Stimulated activated CD4-positive, alpha-beta T cell treated with anti-CD3 and anti-CD28 coated beads, Interleukin-2, amount 100 ng/mL, for 24 hours (primary cell): ENCODE data around the gene KCNS1.

Experiments
- DNase-seq, 2 donors: peaks; one replicate each; pipeline ENCODE4 v3.0.0-alpha.2; 2020

KCNS1 gene

GRCh38 chr20:45109634-45110033 lies 8.7 kb upstream of the KCNS1 start:
- no peak for DNase-seq

- no peak for DNase-seq
Measured at GRCh38 chr20:45105317-45105716, 4.4 kb upstream of the KCNS1 start.

- no peak for DNase-seq
Measured at GRCh38 chr20:45104786-45105185, 3.9 kb upstream of the KCNS1 start.

GRCh38 chr20:45103072-45103471 lies 2.1 kb upstream of the KCNS1 start:
- no peak for DNase-seq

- no peak for DNase-seq
Measured at GRCh38 chr20:45101333-45101850, 465 bp upstream of the KCNS1 start.

- peak in 1 of 2 donors; percentile 47 for DNase-seq
Measured at GRCh38 chr20:45098103-45098773, 2.7 kb downstream of the KCNS1 start.

- peak; percentile 37 to 65 for DNase-seq
Measured at GRCh38 chr20:45097485-45098102, 3.3 kb downstream of the KCNS1 start.

- no peak for DNase-seq
Measured at GRCh38 chr20:45096781-45097180, 4.1 kb downstream of the KCNS1 start.

GRCh38 chr20:45095805-45096238 lies 5.1 kb downstream of the KCNS1 start:
- peak; percentile 58 to 62 for DNase-seq

GRCh38 chr20:45094864-45095574 lies 5.9 kb downstream of the KCNS1 start:
- DNase-seq: no peak

- DNase-seq: no peak
Measured at GRCh38 chr20:45094201-45094600, 6.7 kb downstream of the KCNS1 start.

- no peak for DNase-seq
Measured at GRCh38 chr20:45092898-45093297, 8.0 kb downstream of the KCNS1 start.

GRCh38 chr20:45091366-45091765 lies 9.6 kb downstream of the KCNS1 start:
- DNase-seq: no peak

GRCh38 chr20:45090481-45090880 lies 10.4 kb downstream of the KCNS1 start:
- DNase-seq: no peak

- DNase-seq: no peak
Measured at GRCh38 chr20:45088247-45088646, 12.7 kb downstream of the KCNS1 start.

- DNase-seq: no peak
Measured at GRCh38 chr20:45087814-45088213, 13.1 kb downstream of the KCNS1 start.

GRCh38 chr20:45087097-45087790 lies 13.7 kb downstream of the KCNS1 start:
- no peak for DNase-seq

GRCh38 chr20:45085867-45086266 lies 15.1 kb downstream of the KCNS1 start:
- no peak for DNase-seq

GRCh38 chr20:45085289-45085688 lies 15.6 kb downstream of the KCNS1 start:
- DNase-seq: no peak

GRCh38 chr20:45083127-45083526 lies 17.8 kb downstream of the KCNS1 start:
- DNase-seq: no peak

- DNase-seq: no peak
Measured at GRCh38 chr20:45082468-45082867, 18.5 kb downstream of the KCNS1 start.

GRCh38 chr20:45080867-45081624 lies 19.9 kb downstream of the KCNS1 start:
- DNase-seq: no peak
